Measurements from ENCODE around the gene NAV2.

GRCh38 chr11:19871531-19871930, 158.9 kb downstream of the NAV2 start:
- no peak for TF ChIP-seq EZH2 (IDR thresholded peaks at IDR 0.05; ENCODE audit: low read length, missing control alignments)
- TF ChIP-seq CTCF (conservative IDR thresholded peaks at IDR 0.05 in 1 of 2, IDR thresholded peaks at IDR 0.05 in 1 of 2; ENCODE audit: low read depth in 1 of 2, low read length in 2 of 2) = no peak
